Thyroid gland (tissue), 4 donors: ENCODE data around the gene GANC. TPM values are rescaled to one million over a fixed set of nuclear protein-coding genes. Genes with fewer than 3 reads are reported as not detected.

Source experiments
- DNase-seq, 2 donors: peaks; one replicate each; pipeline ENCODE4 v3.0.0-alpha.2; 2019
- H3K27ac ChIP-seq, 3 donors: fragments of 200-600 bp; sonication (generic); 1 replicate in 2 of 3; 2 replicates in 1 of 3; pipeline ENCODE4 v1.5.1; 2016 to 2019; ENCODE audit warnings: mild to moderate bottlenecking in 1 of 3, moderate library complexity in 1 of 3
- H3K27me3 ChIP-seq: fragments of 200-600 bp; sonication (generic); one replicate; pipeline ENCODE4 v1.5.1; 2019
- H3K36me3 ChIP-seq, 2 donors: fragments of 200-600 bp; sonication (generic); one replicate each; pipeline ENCODE4 v1.5.1; 2016 to 2019
- H3K4me1 ChIP-seq, 2 donors: fragments of 200-600 bp; sonication (generic); one replicate each; pipeline ENCODE4 v1.5.1; 2017 to 2019
- H3K4me3 ChIP-seq, 3 donors: fragments of 200-600 bp; sonication (generic); replicated peaks in 1 of 3; 1 replicate in 2 of 3; 2 replicates in 1 of 3; pipeline ENCODE4 v1.5.1; 2016; ENCODE audit warnings: mild to moderate bottlenecking in 1 of 3
- H3K9me3 ChIP-seq: fragments of 200-600 bp; sonication (generic); one replicate; pipeline ENCODE4 v1.5.1; 2017
- CTCF ChIP-seq, 6 experiments: fragments of 200-600 bp in 3 of 6; fragments of 450-650 bp in 3 of 6; sonication (generic) in 3 of 6; IDR thresholded peaks; one replicate each; pipeline ENCODE4 v1.5.1; 2016 to 2019; ENCODE audit warnings: antibody characterized with exemption in 6 of 6, mild to moderate bottlenecking in 2 of 6, inconsistent platforms in 1 of 6, moderate library complexity in 1 of 6
- POLR2A ChIP-seq, 2 donors: fragments of 450-650 bp; IDR thresholded peaks; one replicate each; pipeline ENCODE4 v1.6.1; 2017; ENCODE audit warnings: antibody characterized with exemption in 2 of 2, mild to moderate bottlenecking in 2 of 2, moderate library complexity in 1 of 2
- WGBS, 2 donors: methylation state at CpG; one replicate each; pipeline ENCODE4 v1.1.5; 2017; 5-methylcytosine and 5-hydroxymethylcytosine counted together
- intact Hi-C: fragments of 100-400 bp; cut with DNase I; formaldehyde crosslinking; loops from one replicate; pipeline ENCODE4 v1.15.1; 2023
- total RNA-seq, 4 donors: library from RNA; depleted of rRNA; stranded (reverse); fragments of >200 nt; gene quantifications; one replicate each; pipeline ENCODE4 v1.2.3, GENCODE V29; 2016

Gene GANC
- total RNA-seq, 4 donors from 2014 or later: 19.9 to 49.4 (median 22.2) TPM

- H3K36me3 ChIP-seq: peaks cover 22 to 44% of the 10 kb centered on the region in 2 donors
- H3K4me1 ChIP-seq: no peaks in the 10 kb centered on the region
- H3K9me3 ChIP-seq: no peaks in the 10 kb centered on the region
- no peak overlapping the region for H3K27ac ChIP-seq
- DNase-seq: no peak
- TF ChIP-seq CTCF (IDR thresholded peaks at IDR 0.05) (no peak), POLR2A (IDR thresholded peaks at IDR 0.05) (no peak)
- no peaks in the 10 kb centered on the region for H3K27me3 ChIP-seq
- 99% methylated on average over 1 of the region's 1 CpG for WGBS, 2 donors
- intact Hi-C loops: no loop called here
- H3K4me3 ChIP-seq: no peak overlapping the region
These were observed 41.9 kb upstream of the GANC start for GRCh38 chr15:42231088-42231487.

GRCh38 chr15:42232606-42233005 is 40.4 kb upstream of the GANC start:
- H3K36me3 ChIP-seq: peaks cover 7 to 40% of the 10 kb centered on the region in 2 donors
- H3K27ac ChIP-seq: no peak overlapping the region
- intact Hi-C loops: no loop called here
- no peaks in the 10 kb centered on the region for H3K9me3 ChIP-seq
- no peak overlapping the region for H3K4me3 ChIP-seq
- DNase-seq: no peak
- H3K27me3 ChIP-seq: no peaks in the 10 kb centered on the region
- 79% methylated on average over 5 of the region's 5 CpGs for WGBS, 2 donors
- no peak for TF ChIP-seq POLR2A (IDR thresholded peaks at IDR 0.05)
- TF ChIP-seq CTCF (IDR thresholded peaks at IDR 0.05): no peak
- H3K4me1 ChIP-seq: no peaks in the 10 kb centered on the region

- Histone ChIP-seq H3K9me3 (no peaks in the 10 kb centered on the region), H3K4me3 (no peak overlapping the region), H3K27ac (no peak overlapping the region), H3K27me3 (no peaks in the 10 kb centered on the region), H3K36me3 (peaks cover 7 to 39% of the 10 kb centered on the region in 2 donors), H3K4me1 (no peaks in the 10 kb centered on the region)
- DNase-seq: no peak
- WGBS, 2 donors: 91 to 96% methylated on average over 2 of the region's 2 CpGs
- intact Hi-C loops: no loop called here
- no peak for TF ChIP-seq POLR2A (IDR thresholded peaks at IDR 0.05)
- TF ChIP-seq CTCF (IDR thresholded peaks at IDR 0.05): no peak
These were observed 39.9 kb upstream of the GANC start for GRCh38 chr15:42233107-42233506.

DNA sequence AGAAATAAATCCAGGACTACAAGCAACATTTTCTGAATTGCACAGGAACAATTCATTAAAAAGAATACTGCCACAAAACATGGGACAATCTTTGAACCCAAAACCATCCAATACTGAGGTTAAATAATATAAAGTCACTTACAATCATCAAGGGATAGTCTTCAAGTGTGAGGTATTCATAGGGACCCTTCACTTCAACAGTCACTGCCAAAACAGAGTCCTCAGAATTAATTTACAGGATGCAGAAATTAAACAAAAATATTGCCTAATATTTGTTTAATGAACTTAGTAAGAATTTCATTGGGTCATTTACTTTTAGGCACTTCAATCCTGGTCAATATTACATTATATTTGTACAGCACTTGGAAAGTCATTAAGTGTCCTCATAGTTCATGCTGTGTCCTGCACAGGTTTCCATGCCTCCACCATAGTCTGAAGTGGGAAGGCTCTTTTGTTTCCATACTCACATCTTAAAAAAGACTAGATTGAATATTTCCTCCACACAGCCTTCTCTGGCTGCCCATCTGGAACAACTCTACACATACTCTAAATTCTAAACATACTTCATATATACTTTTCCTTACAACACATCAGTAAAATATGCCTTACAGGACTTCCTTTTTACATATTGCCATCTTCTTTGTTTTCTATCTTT is 33.3 kb upstream of the GANC start:
- Histone ChIP-seq H3K4me1 (no peaks in the 10 kb centered on the region), H3K27ac (no peak overlapping the region), H3K27me3 (no peaks in the 10 kb centered on the region), H3K36me3 (peaks cover 26% of the 10 kb centered on the region in 2 donors), H3K9me3 (no peaks in the 10 kb centered on the region), H3K4me3 (no peak overlapping the region)
- intact Hi-C loops: no loop called here
- TF ChIP-seq CTCF (IDR thresholded peaks at IDR 0.05): no peak
- no peak for TF ChIP-seq POLR2A (IDR thresholded peaks at IDR 0.05)
- no peak for DNase-seq

DNA sequence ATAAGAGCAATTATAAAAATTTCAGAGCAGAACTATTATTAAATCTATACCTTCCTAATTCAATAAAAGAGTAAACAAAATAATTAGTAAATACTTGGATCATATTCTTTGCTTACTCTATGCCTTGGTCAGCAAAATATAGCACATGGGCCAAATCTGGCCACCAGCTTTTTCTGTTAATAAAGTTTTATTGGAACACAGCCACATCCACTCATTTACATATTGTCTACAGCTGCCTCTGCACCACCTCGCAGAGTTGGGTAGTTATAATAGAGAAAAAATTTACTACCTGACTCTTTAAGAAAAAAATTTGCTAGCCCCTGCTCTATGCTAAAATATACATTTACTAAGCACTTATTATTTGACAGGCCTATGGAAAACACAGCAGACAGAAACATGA is 32.2 kb upstream of the GANC start:
- Histone ChIP-seq H3K4me1 (no peaks in the 10 kb centered on the region), H3K27me3 (no peaks in the 10 kb centered on the region), H3K36me3 (peaks cover 20 to 26% of the 10 kb centered on the region in 2 donors), H3K27ac (no peak overlapping the region), H3K9me3 (no peaks in the 10 kb centered on the region), H3K4me3 (no peak overlapping the region)
- DNase-seq: no peak
- no peak for TF ChIP-seq POLR2A (IDR thresholded peaks at IDR 0.05)
- TF ChIP-seq CTCF (IDR thresholded peaks at IDR 0.05): no peak
- intact Hi-C loops: no loop called here
- WGBS, 2 donors: 97 to 100% methylated on average over 1 of the region's 1 CpG
